Measurements from ENCODE around the gene SLC25A27. TPM values are rescaled to one million over a fixed set of nuclear protein-coding genes. Genes with fewer than 3 reads are reported as not detected.

Gene SLC25A27
- total and polyA plus RNA-seq, 2 experiments from 2014 or later = 8.5 to 16.2 TPM

GRCh38 chr6:46674410-46674809 is 21.6 kb downstream of the SLC25A27 start:
- Mint-ChIP-seq H3K9me3 (no peaks in the 10 kb centered on the region), H3K4me3 (no peak overlapping the region), H3K36me3 (ENCODE audit: low read depth) (no peaks in the 10 kb centered on the region), H3K27me3 (ENCODE audit: insufficient read depth, low read depth, poor library complexity) (peaks cover 1% of the 10 kb centered on the region), H3K27ac (no peak overlapping the region), H3K4me1 (peaks cover 8% of the 10 kb centered on the region; the same call in 2 of the 3 replicates)
- H4K20me1 ChIP-seq (replicated peaks; ENCODE audit: insufficient read depth) = no peaks in the 10 kb centered on the region
- no peaks in the 10 kb centered on the region for H3K79me2 ChIP-seq (replicated peaks; ENCODE audit: insufficient read depth)
- no peak overlapping the region for H3K27ac ChIP-seq (ENCODE audit: low read depth)
- H3K36me3 ChIP-seq (ENCODE audit: insufficient read depth) = no peaks in the 10 kb centered on the region
- H3F3A ChIP-seq (replicated peaks; ENCODE audit: low read depth) = no peaks in the 10 kb centered on the region
- H3K4me1 ChIP-seq (ENCODE audit: insufficient read depth) = no peaks in the 10 kb centered on the region; the same call in 1 of the 2 replicates
- H3K4me3 ChIP-seq = no peak overlapping the region
- no peak overlapping the region for H2AFZ ChIP-seq
- ATAC-seq (no peak), DNase-seq (ENCODE audit: low spot score) (no peak)
- no peak overlapping the region for H3K4me2 ChIP-seq
- no peak for TF ChIP-seq ETS1 (IDR thresholded peaks at IDR 0.05)
- TF ChIP-seq CTCF (conservative IDR thresholded peaks at IDR 0.05; ENCODE audit: low read depth in 2 of 2) = no peak
- no peak for TF ChIP-seq EZH2 (IDR thresholded peaks at IDR 0.05; ENCODE audit: low read depth, unreplicated experiment)
- TF ChIP-seq ZNF114 (CRISPR knock-in tag; IDR thresholded peaks at IDR 0.05) = no peak
- TF ChIP-seq POLR2AphosphoS5 (IDR thresholded peaks at IDR 0.05; ENCODE audit: low read depth) = no peak
- no peak for TF ChIP-seq STAT1 (IDR thresholded peaks at IDR 0.05; ENCODE audit: unreplicated experiment)
- no peak for TF ChIP-seq ZNF331 (CRISPR knock-in tag; IDR thresholded peaks at IDR 0.05; ENCODE audit: low read depth)
- no peaks in the 10 kb centered on the region for H3K9me2 ChIP-seq (ENCODE audit: insufficient read depth)
- H3K27me3 ChIP-seq (ENCODE audit: insufficient read depth) = no peaks in the 10 kb centered on the region

DNA sequence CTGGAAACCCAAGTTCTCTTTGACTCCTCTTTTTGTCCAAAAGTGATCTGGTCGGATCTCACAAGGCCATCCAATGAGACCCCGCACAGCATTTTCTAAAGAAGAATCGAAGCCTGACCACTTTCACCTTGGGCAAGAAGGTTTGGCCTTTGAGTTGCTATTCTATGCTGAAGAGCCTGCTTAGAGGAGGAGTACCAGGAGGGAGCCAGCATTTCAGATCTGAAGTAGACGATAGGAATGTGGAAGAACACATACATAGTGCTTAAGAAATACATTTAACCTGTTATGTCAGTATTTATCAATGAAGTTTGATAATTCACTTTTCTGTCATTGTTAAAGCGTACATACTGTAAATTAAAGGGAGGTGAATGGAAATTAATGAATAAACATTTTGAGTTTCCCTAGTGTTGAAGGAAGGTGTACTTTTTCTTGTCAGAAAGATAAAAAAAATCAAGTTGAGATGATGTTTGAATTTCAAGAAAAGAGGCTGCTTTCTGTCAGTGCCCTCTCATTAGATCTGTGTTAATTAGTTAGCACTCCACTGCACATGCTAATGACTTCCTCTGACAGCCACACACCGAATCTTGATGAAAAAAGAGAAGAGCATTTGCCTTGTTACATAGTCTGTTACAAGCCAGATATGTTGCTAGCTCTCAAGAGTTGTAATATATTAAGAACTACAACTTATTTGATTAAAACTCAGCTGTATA is 24.0 kb downstream of the SLC25A27 start:
- Histone ChIP-seq H3K27me3 (ENCODE audit: insufficient read depth) (no peaks in the 10 kb centered on the region), H2AFZ (no peak overlapping the region), H3F3A (replicated peaks; ENCODE audit: low read depth) (no peaks in the 10 kb centered on the region), H3K36me3 (ENCODE audit: insufficient read depth) (no peaks in the 10 kb centered on the region), H3K4me3 (no peak overlapping the region), H3K27ac (ENCODE audit: low read depth) (no peak overlapping the region), H3K4me2 (no peak overlapping the region), H3K9me2 (ENCODE audit: insufficient read depth) (no peaks in the 10 kb centered on the region), H4K20me1 (replicated peaks; ENCODE audit: insufficient read depth) (no peaks in the 10 kb centered on the region), H3K79me2 (replicated peaks; ENCODE audit: insufficient read depth) (no peaks in the 10 kb centered on the region), H3K4me1 (ENCODE audit: insufficient read depth) (no peaks in the 10 kb centered on the region; the same call in 1 of the 2 replicates)
- Mint-ChIP-seq H3K4me3 (no peak overlapping the region), H3K27me3 (ENCODE audit: insufficient read depth, low read depth, poor library complexity) (peaks cover 1% of the 10 kb centered on the region), H3K27ac (no peak overlapping the region), H3K36me3 (ENCODE audit: low read depth) (no peaks in the 10 kb centered on the region), H3K9me3 (no peaks in the 10 kb centered on the region), H3K4me1 (peaks cover 8% of the 10 kb centered on the region; the same call in 2 of the 3 replicates)
- DNase-seq (ENCODE audit: low spot score) (no peak), ATAC-seq (peak; percentile 26; the same call in 2 of the 3 replicates)
- TF ChIP-seq NANOG (IDR thresholded peaks at IDR 0.05; ENCODE audit: borderline replicate concordance) = no peak
- no peak for TF ChIP-seq POLR2AphosphoS5 (IDR thresholded peaks at IDR 0.05; ENCODE audit: low read depth)
- TF ChIP-seq ZNF462 (CRISPR knock-in tag; IDR thresholded peaks at IDR 0.05) = no peak
- no peak for TF ChIP-seq STAT1 (IDR thresholded peaks at IDR 0.05; ENCODE audit: unreplicated experiment)
- TF ChIP-seq EZH2phosphoT487 (IDR thresholded peaks at IDR 0.05; ENCODE audit: unreplicated experiment) = no peak
- TF ChIP-seq ZNF331 (CRISPR knock-in tag; IDR thresholded peaks at IDR 0.05; ENCODE audit: low read depth) = no peak
- no peak for TF ChIP-seq EZH2 (IDR thresholded peaks at IDR 0.05; ENCODE audit: low read depth, unreplicated experiment)

All from GM23338 (cell line).